Fibroblast of peridontal ligament (primary cell): ENCODE data around the gene PAN2.
"Not testable (repeated sequence)": the region's sequence is repeated elsewhere in the genome, so short reads cannot be mapped to it uniquely, and the experiment has no call there.

Experiments used
- DNase-seq: peaks from one replicate; pipeline ENCODE4 v3.0.0-alpha.2; 2010; ENCODE audit errors: extremely low read depth

PAN2 gene

GRCh38 chr12:56272468-56272867 lies 61.3 kb downstream of the PAN2 start:
- DNase-seq: not testable (repeated sequence)

- peak; percentile 41 for DNase-seq
Observed at GRCh38 chr12:56271031-56271430, 62.8 kb downstream of the PAN2 start.

GRCh38 chr12:56267443-56268071 lies 66.2 kb downstream of the PAN2 start:
- no peak for DNase-seq

- peak; percentile 80 for DNase-seq
Observed at GRCh38 chr12:56266693-56267442, 66.9 kb downstream of the PAN2 start, which contains the start of gene COQ10A. Gene COQ10A, plus strand, starts transcription at chr12:56266942. Its CDS starts 177 bp downstream, at chr12:56267119.
